HepG2 (cell line): Measurements from ENCODE around the gene SLC45A3. TPM values are rescaled to one million over a fixed set of nuclear protein-coding genes. Genes with fewer than 3 reads are reported as not detected.

Experiments used
- ERF ChIP-seq: IDR thresholded peaks from 2 replicates; pipeline ENCODE4 v1.6.1; 2018; ENCODE audit warnings: missing biosample characterization, missing genetic modification reagents
- FOXO1 ChIP-seq: sonication (generic); formaldehyde crosslinking; IDR thresholded peaks from 2 replicates; pipeline ENCODE4 v1.4.0; 2020; ENCODE audit warnings: missing genetic modification reagents
- GLMP ChIP-seq: sonication (generic); formaldehyde crosslinking; IDR thresholded peaks from 2 replicates; pipeline ENCODE4 v1.9.0; 2021; ENCODE audit warnings: missing genetic modification reagents, mild to moderate bottlenecking, borderline replicate concordance
- HNRNPH1 ChIP-seq: fragments of 200-400 bp; formaldehyde crosslinking; optimal IDR thresholded peaks from 2 replicates; pipeline ENCODE3; 2017; ENCODE audit warnings: mild to moderate bottlenecking, low read depth, low read length
- KDM3A ChIP-seq: IDR thresholded peaks from 2 replicates; pipeline ENCODE4 v1.6.1; 2018; ENCODE audit warnings: low read depth, missing compliant biosample characterization
- NONO ChIP-seq, 2 experiments: fragments of 450-650 bp in 1 of 2; sonication (generic) in 1 of 2; formaldehyde crosslinking in 1 of 2; IDR thresholded peaks in 1 of 2; conservative IDR thresholded peaks in 1 of 2; 2 replicates each; pipeline versions ENCODE4 v1.6.1 to v1.8.0; 2017 to 2022; ENCODE audit warnings: mild to moderate bottlenecking in 1 of 2, missing genetic modification reagents in 1 of 2, moderate library complexity in 1 of 2
- NR2F6 ChIP-seq, 2 experiments: IDR thresholded peaks; 2 replicates each; pipeline ENCODE4 v1.6.1; 2016; ENCODE audit warnings: antibody characterized with exemption in 1 of 2, mild to moderate bottlenecking in 1 of 2
- PLSCR1 ChIP-seq: sonication (generic); formaldehyde crosslinking; IDR thresholded peaks from 2 replicates; pipeline ENCODE4 v1.5.0; 2020; ENCODE audit warnings: missing genetic modification reagents, mild to moderate bottlenecking, borderline replicate concordance
- RFXAP ChIP-seq: sonication (generic); formaldehyde crosslinking; IDR thresholded peaks from 2 replicates; pipeline ENCODE4 v1.4.0; 2020; ENCODE audit warnings: missing genetic modification reagents, borderline replicate concordance
- SSRP1 ChIP-seq: IDR thresholded peaks from 2 replicates; pipeline ENCODE4 v1.6.1; 2016; ENCODE audit warnings: control low read depth
- ZNF260 ChIP-seq: sonication (generic); formaldehyde crosslinking; IDR thresholded peaks from 2 replicates; pipeline ENCODE4 v1.4.0; 2020; ENCODE audit warnings: missing genetic modification reagents, low read depth, mild to moderate bottlenecking, borderline replicate concordance
- ZNF263 ChIP-seq: sonication (generic); formaldehyde crosslinking; IDR thresholded peaks from 2 replicates; pipeline ENCODE4 v1.4.0; 2020; ENCODE audit warnings: missing genetic modification reagents
- ZNF274 ChIP-seq: sonication (generic); formaldehyde crosslinking; IDR thresholded peaks from 2 replicates; pipeline ENCODE4 v1.5.1; 2020; ENCODE audit warnings: mild to moderate bottlenecking, missing genetic modification reagents
- ZNF329 ChIP-seq: sonication (generic); formaldehyde crosslinking; IDR thresholded peaks from 2 replicates; pipeline ENCODE4 v1.9.0; 2021; ENCODE audit warnings: low read depth, mild to moderate bottlenecking, missing genetic modification reagents
- ZNF33A ChIP-seq: sonication (generic); formaldehyde crosslinking; IDR thresholded peaks from 2 replicates; pipeline ENCODE4 v1.5.1; 2020; ENCODE audit warnings: missing genetic modification reagents, mild to moderate bottlenecking, moderate library complexity, borderline replicate concordance
- ZNF468 ChIP-seq: sonication (generic); formaldehyde crosslinking; IDR thresholded peaks from 2 replicates; pipeline ENCODE4 v1.8.0; 2022; ENCODE audit warnings: mild to moderate bottlenecking, moderate library complexity, missing genetic modification reagents
- ZNF484 ChIP-seq: sonication (generic); formaldehyde crosslinking; IDR thresholded peaks from 2 replicates; pipeline ENCODE4 v1.5.1; 2020; ENCODE audit warnings: mild to moderate bottlenecking, low read depth, missing genetic modification reagents, borderline replicate concordance
- ZNF556 ChIP-seq: sonication (generic); formaldehyde crosslinking; IDR thresholded peaks from 2 replicates; pipeline ENCODE4 v1.4.0; 2020; ENCODE audit warnings: mild to moderate bottlenecking, missing genetic modification reagents, borderline replicate concordance
- ZNF646 ChIP-seq: sonication (generic); formaldehyde crosslinking; IDR thresholded peaks from 2 replicates; pipeline ENCODE4 v1.9.0; 2021; ENCODE audit warnings: mild to moderate bottlenecking, missing genetic modification reagents
- ZNF761 ChIP-seq: sonication (generic); formaldehyde crosslinking; conservative IDR thresholded peaks from 2 replicates; pipeline ENCODE4 v1.4.0; 2020; ENCODE audit warnings: mild to moderate bottlenecking, missing genetic modification reagents
- ZNF850 ChIP-seq: sonication (generic); formaldehyde crosslinking; conservative IDR thresholded peaks from 2 replicates; pipeline ENCODE4 v1.9.0; 2021; ENCODE audit warnings: mild to moderate bottlenecking, missing genetic modification reagents
- polyA plus RNA-seq, 8 experiments: library from polyadenylated mRNA; depleted of rRNA in 3 of 8; stranded (reverse) in 7 of 8; unstranded in 1 of 8; fragments of >200 nt; fragmentation: Illumina TruSeq in 4 of 8; extraction: Trizol in 4 of 8; gene quantifications; 2 replicates each; pipeline versions ENCODE4 v1.2.1 to v1.2.3, GENCODE V29; 2011 to 2016; ENCODE audit warnings: low read depth in 4 of 8, missing spikeins in 1 of 8, mixed read lengths in 1 of 8; ENCODE audit not compliant: insufficient read depth in 1 of 8
- total RNA-seq, 5 experiments: library from RNA; depleted of rRNA; stranded (reverse); fragments of >200 nt; fragmentation: Illumina TruSeq; extraction: Trizol; gene quantifications; 2 replicates each; pipeline ENCODE4 v1.2.3, GENCODE V29; 2016; ENCODE audit warnings: low read depth in 1 of 5

Gene SLC45A3
- total and polyA plus RNA-seq, 2 of the 13 experiments (the other 11 are each of a cell fraction or from before 2014, with no cell fraction given) = 3.4 to 4.1 TPM

DNA sequence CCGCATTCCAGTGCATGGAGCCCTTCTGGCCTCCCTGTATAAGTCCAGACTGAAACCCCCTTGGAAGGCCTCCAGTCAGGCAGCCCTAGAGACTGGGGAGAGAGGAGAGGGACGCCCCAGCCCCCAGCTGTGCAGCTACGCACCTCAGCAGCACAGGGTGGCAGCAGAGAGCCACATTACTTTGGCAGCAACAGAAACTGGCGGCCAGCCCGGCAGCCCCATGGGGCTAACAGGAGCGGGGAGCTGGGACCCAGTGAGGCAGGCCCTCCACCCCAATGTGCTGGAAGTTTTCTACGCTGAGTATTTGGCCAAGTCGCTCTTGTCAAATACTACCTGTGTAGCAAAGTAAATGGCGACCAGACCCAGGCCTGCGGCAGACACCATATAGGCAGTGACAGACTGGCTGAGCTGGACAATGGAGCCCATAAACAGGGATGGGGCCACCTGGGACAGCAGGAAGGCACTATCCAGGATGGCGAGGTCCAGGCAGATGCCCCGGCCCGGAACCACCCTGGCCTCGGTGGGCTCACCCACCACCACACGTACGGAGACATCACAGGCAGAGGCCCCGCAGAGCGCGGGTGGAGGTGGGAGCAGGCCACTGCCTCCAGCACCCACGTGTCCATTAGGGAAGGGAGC is 21.2 kb downstream of the SLC45A3 start (continued):
- no peak for TF ChIP-seq ZNF260
- no peak for TF ChIP-seq ZNF33A (CRISPR knock-in tag)
- TF ChIP-seq ZNF484 (CRISPR knock-in tag) = no peak
- no peak for TF ChIP-seq ZNF263 (CRISPR knock-in tag)
- TF ChIP-seq ZNF761 = no peak
- no peak for TF ChIP-seq ZNF468 (CRISPR knock-in tag)
- TF ChIP-seq ERF (CRISPR knock-in tag) = 0 out of 2 replicates have a peak, but pooled peaks have one; percentile 20
- 0 out of 2 replicates have a peak, but pooled peaks have one; percentile 27 for TF ChIP-seq KDM3A (CRISPR knock-in tag)
- TF ChIP-seq NONO (IDR thresholded peaks at IDR 0.05) = no peak
- 0 out of 2 replicates have a peak, but pooled peaks have one; percentile 28 for TF ChIP-seq NONO (CRISPR knock-in tag; conservative IDR thresholded peaks at IDR 0.05)
- no peak for TF ChIP-seq NR2F6 (IDR thresholded peaks at IDR 0.05)
- no peak for TF ChIP-seq NR2F6 (CRISPR knock-in tag; IDR thresholded peaks at IDR 0.05)
- no peak for TF ChIP-seq ZNF850 (CRISPR knock-in tag)
- peak; percentile 44; the same call in 1 of the 2 replicates for TF ChIP-seq ZNF274 (CRISPR knock-in tag)
- TF ChIP-seq ZNF556 (CRISPR knock-in tag) = peak; percentile 56; the same call in 1 of the 2 replicates
- no peak for TF ChIP-seq HNRNPH1
- no peak for TF ChIP-seq GLMP (CRISPR knock-in tag)
- no peak for TF ChIP-seq SSRP1 (CRISPR knock-in tag)
- TF ChIP-seq PLSCR1 (CRISPR knock-in tag) = no peak
- TF ChIP-seq RFXAP (CRISPR knock-in tag) = no peak
- TF ChIP-seq FOXO1 (CRISPR knock-in tag) = peak; percentile 49; the same call in 1 of the 2 replicates
- TF ChIP-seq ZNF329 = no peak
- no peak for TF ChIP-seq ZNF646 (CRISPR knock-in tag)
